ENCODE results near the gene PSMA6.
"Not testable (repeated sequence)": the region's sequence is repeated elsewhere in the genome, so short reads cannot be mapped to it uniquely, and the experiment has no call there.

DNA sequence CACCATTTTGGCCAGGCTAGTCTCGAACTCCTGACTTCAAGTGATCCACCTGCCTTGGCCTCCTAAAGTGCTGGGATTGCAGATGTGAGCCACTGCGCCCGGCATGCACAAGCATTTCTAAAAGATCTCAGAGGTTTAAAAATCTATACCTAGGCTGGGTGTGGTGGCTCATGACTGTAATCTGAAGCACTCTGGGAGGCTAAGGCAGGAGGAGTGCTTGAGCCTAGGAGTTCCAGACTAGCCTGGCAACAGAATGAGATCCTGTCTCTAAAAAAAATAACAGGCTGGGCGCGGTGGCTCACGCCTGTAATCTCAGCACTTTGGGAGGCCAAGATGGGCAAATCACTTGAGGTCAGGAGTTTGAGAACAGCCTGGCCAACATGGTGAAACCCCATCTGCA lies 63.1 kb downstream of the PSMA6 start:
- not testable (repeated sequence) for TF ChIP-seq POLR2AphosphoS5 (IDR thresholded peaks at IDR 0.05; ENCODE audit: low read depth, low read length); TAF1 (IDR thresholded peaks at IDR 0.05; ENCODE audit: low read depth, low read length); POLR2A (IDR thresholded peaks at IDR 0.05; ENCODE audit: low read depth, low read length); SPI1 (IDR thresholded peaks at IDR 0.05; ENCODE audit: low read depth, low read length); POU2F2 (IDR thresholded peaks at IDR 0.05; ENCODE audit: low read depth, low read length); PAX5 (IDR thresholded peaks at IDR 0.05; ENCODE audit: insufficient read depth, low read length, severe bottlenecking)
